SK-N-SH (cell line): Measurements from ENCODE around the gene ZNF546. TPM values are rescaled to one million over a fixed set of nuclear protein-coding genes. Genes with fewer than 3 reads are reported as not detected.
"Not testable (repeated sequence)": the region's sequence is repeated elsewhere in the genome, so short reads cannot be mapped to it uniquely, and the experiment has no call there.

Source experiments
- CTCF ChIA-PET: fragments of 300-600, 350-600 bp; formaldehyde crosslinking; extraction: SDS; loops from one replicate; lab custom pipeline; 2021; lab: Yijun Ruan, JAX
- POLR2A ChIA-PET: fragments of 350-600 bp; sonication (Branson Sonifier 250); formaldehyde crosslinking; extraction: SDS; loops from one replicate; lab custom pipeline; 2020; ENCODE audit warnings: antibody characterized with exemption, inconsistent platforms; lab: Yijun Ruan, JAX
- DNase-seq: peaks from one replicate; pipeline ENCODE4 v3.0.0; 2012
- H2AFZ ChIP-seq: fragments of 200-600 bp; sonication (generic); 2 replicates; pipeline ENCODE4 v1.8.1; 2016; ENCODE audit warnings: antibody characterized with exemption, mild to moderate bottlenecking, low read depth
- H3F3A ChIP-seq: fragments of 200-600 bp; sonication (generic); replicated peaks from 2 replicates; pipeline ENCODE3; 2016; ENCODE audit warnings: antibody characterized with exemption, mild to moderate bottlenecking; ENCODE audit not compliant: insufficient read depth
- H3K27ac ChIP-seq, 2 experiments: fragments of 200-500 bp in 1 of 2; fragments of 200-600 bp in 1 of 2; sonication (Bioruptor generic) in 1 of 2; sonication (generic), shearing (Covaris generic) in 1 of 2; 2 replicates each; pipeline versions ENCODE4 v1.5.1 to v1.6.1; 2014 to 2016; ENCODE audit warnings: low read depth in 2 of 2, inconsistent platforms in 1 of 2, low read length in 1 of 2, mild to moderate bottlenecking in 1 of 2, mixed read lengths in 1 of 2
- H3K27me3 ChIP-seq: fragments of 200-600 bp; sonication (generic), shearing (Covaris generic); 2 replicates; pipeline ENCODE4 v1.6.1; 2016; ENCODE audit warnings: mixed run types; ENCODE audit not compliant: insufficient read depth
- H3K36me3 ChIP-seq, 2 experiments: fragments of 200-500 bp in 1 of 2; fragments of 200-600 bp in 1 of 2; sonication (Bioruptor generic) in 1 of 2; sonication (generic) in 1 of 2; replicated peaks in 1 of 2; 2 replicates each; pipeline versions ENCODE3 to v1.5.1; 2014 to 2016; ENCODE audit warnings: low read length in 1 of 2, mild to moderate bottlenecking in 1 of 2; ENCODE audit not compliant: insufficient read depth in 2 of 2, control insufficient read depth in 1 of 2
- H3K4me1 ChIP-seq, 2 experiments: fragments of 200-500 bp in 1 of 2; fragments of 200-600 bp in 1 of 2; sonication (Bioruptor generic) in 1 of 2; sonication (generic), shearing (Covaris generic) in 1 of 2; 2 replicates each; pipeline versions ENCODE4 v1.5.1 to v1.6.1; 2014 to 2016; ENCODE audit warnings: low read depth in 1 of 2, low read length in 1 of 2, mixed run types in 1 of 2; ENCODE audit not compliant: insufficient read depth in 2 of 2, control insufficient read depth in 1 of 2
- H3K4me2 ChIP-seq: fragments of 200-600 bp; sonication (generic), shearing (Covaris generic); 2 replicates; pipeline ENCODE4 v1.6.1; 2017; ENCODE audit warnings: mixed run types
- H3K4me3 ChIP-seq, 2 experiments: fragments of 200-500 bp in 1 of 2; fragments of 200-600 bp in 1 of 2; sonication (Bioruptor generic) in 1 of 2; sonication (generic), shearing (Covaris generic) in 1 of 2; 2 replicates each; pipeline versions ENCODE4 v1.5.1 to v1.8.1; 2014 to 2016; ENCODE audit warnings: low read depth in 2 of 2, inconsistent platforms in 1 of 2, low read length in 1 of 2, mild to moderate bottlenecking in 1 of 2, mixed read lengths in 1 of 2, moderate library complexity in 1 of 2
- H3K79me2 ChIP-seq: fragments of 200-600 bp; sonication (generic); 2 replicates; pipeline ENCODE4 v1.8.1; 2017; ENCODE audit warnings: mild to moderate bottlenecking; ENCODE audit not compliant: insufficient read depth
- H3K9ac ChIP-seq: fragments of 200-600 bp; sonication (generic); 2 replicates; pipeline ENCODE4 v1.6.1; 2017; ENCODE audit warnings: mixed run types
- H3K9me2 ChIP-seq: fragments of 200-600 bp; sonication (generic); 2 replicates; pipeline ENCODE4 v1.6.1; 2017; ENCODE audit warnings: mixed run types
- H3K9me3 ChIP-seq: fragments of 200-600 bp; sonication (generic); 2 replicates; pipeline ENCODE4 v1.6.1; 2017; ENCODE audit warnings: mixed run types, mild to moderate bottlenecking, moderate library complexity
- H4K20me1 ChIP-seq: fragments of 200-600 bp; sonication (generic); 2 replicates; pipeline ENCODE4 v1.6.1; 2017; ENCODE audit warnings: mild to moderate bottlenecking, mixed run types; ENCODE audit not compliant: insufficient read depth
- CHD2 ChIP-seq: fragments of 150-350 bp; IDR thresholded peaks from 2 replicates; pipeline ENCODE4 v1.6.1; 2018; ENCODE audit warnings: low read length; ENCODE audit not compliant: partially characterized antibody
- ELF1 ChIP-seq: IDR thresholded peaks from 2 replicates; pipeline ENCODE4 v1.4.0; 2012
- FOSL2 ChIP-seq: IDR thresholded peaks from 2 replicates; pipeline ENCODE4 v1.4.0; 2012; ENCODE audit warnings: low read depth, mild to moderate bottlenecking, moderate library complexity, borderline replicate concordance
- FOXM1 ChIP-seq: IDR thresholded peaks from 2 replicates; pipeline ENCODE4 v1.4.0; 2012; ENCODE audit warnings: low read depth, mild to moderate bottlenecking
- GABPA ChIP-seq: IDR thresholded peaks from 2 replicates; pipeline ENCODE4 v1.4.0; 2012; ENCODE audit warnings: low read depth, mild to moderate bottlenecking
- JUND ChIP-seq: IDR thresholded peaks from 2 replicates; pipeline ENCODE4 v1.4.0; 2012
- NFIC ChIP-seq: IDR thresholded peaks from 2 replicates; pipeline ENCODE4 v1.4.0; 2012; ENCODE audit warnings: borderline replicate concordance
- POLR2AphosphoS5 ChIP-seq: IDR thresholded peaks from 2 replicates; pipeline ENCODE4 v1.6.1; 2012; ENCODE audit warnings: low read depth, low read length
- RAD21 ChIP-seq: IDR thresholded peaks from 2 replicates; pipeline ENCODE4 v1.6.1; 2012; ENCODE audit warnings: mild to moderate bottlenecking, low read length
- RFX5 ChIP-seq: IDR thresholded peaks from 2 replicates; pipeline ENCODE4 v1.6.1; 2012; ENCODE audit warnings: mild to moderate bottlenecking, improper control_type of control experiment, low read length
- RXRA ChIP-seq: IDR thresholded peaks from 2 replicates; pipeline ENCODE4 v1.4.0; 2012; ENCODE audit warnings: low read depth, mild to moderate bottlenecking, borderline replicate concordance
- SMC3 ChIP-seq: IDR thresholded peaks from 2 replicates; pipeline ENCODE4 v1.6.1; 2012; ENCODE audit warnings: low read depth, low read length, improper control_type of control experiment
- TAF1 ChIP-seq: IDR thresholded peaks from 2 replicates; pipeline ENCODE4 v1.6.1; 2012; ENCODE audit warnings: low read depth, mild to moderate bottlenecking, low read length, moderate library complexity, borderline replicate concordance
- YY1 ChIP-seq: IDR thresholded peaks from 2 replicates; pipeline ENCODE4 v1.4.0; 2012; ENCODE audit warnings: low read depth, mild to moderate bottlenecking
- WGBS: methylation state at CpG from one replicate; pipeline ENCODE4 v1.1.6; 2017; ENCODE audit warnings: low lambda C conversion rate; 5-methylcytosine and 5-hydroxymethylcytosine counted together
- polyA plus RNA-seq, 3 experiments: library from polyadenylated mRNA; depleted of rRNA; stranded (reverse); fragments of >200 nt; gene quantifications; 2 replicates each; pipeline ENCODE4 v1.2.3, GENCODE V29; 2012
- TF ChIP-seq, protein P1 (sequence below): IDR thresholded peaks from 2 replicates; pipeline ENCODE4 v1.6.1; 2012; ENCODE audit warnings: mild to moderate bottlenecking, low read depth, low read length, moderate library complexity
- TF ChIP-seq, protein P2 (sequence below): IDR thresholded peaks from 2 replicates; pipeline ENCODE4 v1.4.0; 2012; ENCODE audit warnings: low read depth, borderline replicate concordance
- TF ChIP-seq, protein P3 (sequence below): fragments of 150-350 bp; IDR thresholded peaks from 2 replicates; pipeline ENCODE4 v1.6.1; 2017; ENCODE audit warnings: antibody characterized with exemption, low read length, low read depth, borderline replicate concordance

The ZNF546 gene
- polyA plus RNA-seq, 1 of the 3 experiments (the other 2 are of a cell fraction), result 0.87 TPM

DNA sequence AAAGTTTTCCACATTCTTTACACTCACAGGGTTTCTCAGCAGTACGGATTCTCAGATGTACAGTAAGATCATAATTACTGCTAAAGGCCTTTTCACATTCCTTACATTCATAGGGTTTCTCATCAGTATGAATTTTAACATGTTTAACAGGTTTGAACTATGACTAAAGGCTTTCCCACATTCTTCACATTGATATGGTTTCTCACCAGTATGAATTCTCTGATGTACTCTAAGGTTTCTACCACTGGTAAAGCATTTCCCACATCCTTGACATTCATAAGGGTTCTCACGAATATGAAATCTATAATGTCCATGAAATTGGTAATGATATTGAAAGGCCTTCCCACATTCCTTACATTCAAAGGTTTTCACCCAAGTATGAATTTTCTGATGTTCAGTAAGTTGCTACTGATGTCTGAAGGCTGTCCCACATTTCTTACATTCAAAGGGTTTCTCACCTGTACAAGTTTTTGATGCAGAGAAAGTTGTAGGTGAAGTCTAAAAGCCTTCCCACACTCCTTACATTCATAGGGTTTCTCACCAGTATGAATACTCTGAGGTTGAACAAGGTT lies 37.2 kb downstream of the ZNF546 start:
- Histone ChIP-seq H3K4me3 (no peak overlapping the region; a peak in 1 of 4 replicates), H3K9me3 (peaks cover 48% of the 10 kb centered on the region), H3K79me2 (no peaks in the 10 kb centered on the region), H2AFZ (no peak overlapping the region), H3K9me2 (no peaks in the 10 kb centered on the region), H3K36me3 (peaks cover 4 to 45% of the 10 kb centered on the region in 2 experiments), H3F3A (peaks cover 15% of the 10 kb centered on the region), H3K27me3 (no peaks in the 10 kb centered on the region), H4K20me1 (no peaks in the 10 kb centered on the region), H3K4me1 (no peaks in the 10 kb centered on the region), H3K4me2 (no peak overlapping the region), H3K27ac (no peak overlapping the region), H3K9ac (no peak overlapping the region)
- ChIA-PET CTCF (interaction anchor here (0.7 kb wide), 1 partner anchor 161 kb away, joined by 3 read pairs; no protein-coding TSS in a partner anchor), POLR2A (no interaction called here)
- WGBS, result 83% methylated on average over 2 of the region's 2 CpGs
- TF ChIP-seq RFX5 (no peak), JUND (no peak), SMC3 (no peak), GABPA (no peak), FOSL2 (no peak), RAD21 (no peak), ELF1 (no peak), FOXM1 (no peak), NFIC (no peak), RXRA (no peak), TAF1 (no peak), CHD2 (no peak), POLR2AphosphoS5 (no peak), YY1 (no peak)
- TF ChIP-seq, protein P1, sequence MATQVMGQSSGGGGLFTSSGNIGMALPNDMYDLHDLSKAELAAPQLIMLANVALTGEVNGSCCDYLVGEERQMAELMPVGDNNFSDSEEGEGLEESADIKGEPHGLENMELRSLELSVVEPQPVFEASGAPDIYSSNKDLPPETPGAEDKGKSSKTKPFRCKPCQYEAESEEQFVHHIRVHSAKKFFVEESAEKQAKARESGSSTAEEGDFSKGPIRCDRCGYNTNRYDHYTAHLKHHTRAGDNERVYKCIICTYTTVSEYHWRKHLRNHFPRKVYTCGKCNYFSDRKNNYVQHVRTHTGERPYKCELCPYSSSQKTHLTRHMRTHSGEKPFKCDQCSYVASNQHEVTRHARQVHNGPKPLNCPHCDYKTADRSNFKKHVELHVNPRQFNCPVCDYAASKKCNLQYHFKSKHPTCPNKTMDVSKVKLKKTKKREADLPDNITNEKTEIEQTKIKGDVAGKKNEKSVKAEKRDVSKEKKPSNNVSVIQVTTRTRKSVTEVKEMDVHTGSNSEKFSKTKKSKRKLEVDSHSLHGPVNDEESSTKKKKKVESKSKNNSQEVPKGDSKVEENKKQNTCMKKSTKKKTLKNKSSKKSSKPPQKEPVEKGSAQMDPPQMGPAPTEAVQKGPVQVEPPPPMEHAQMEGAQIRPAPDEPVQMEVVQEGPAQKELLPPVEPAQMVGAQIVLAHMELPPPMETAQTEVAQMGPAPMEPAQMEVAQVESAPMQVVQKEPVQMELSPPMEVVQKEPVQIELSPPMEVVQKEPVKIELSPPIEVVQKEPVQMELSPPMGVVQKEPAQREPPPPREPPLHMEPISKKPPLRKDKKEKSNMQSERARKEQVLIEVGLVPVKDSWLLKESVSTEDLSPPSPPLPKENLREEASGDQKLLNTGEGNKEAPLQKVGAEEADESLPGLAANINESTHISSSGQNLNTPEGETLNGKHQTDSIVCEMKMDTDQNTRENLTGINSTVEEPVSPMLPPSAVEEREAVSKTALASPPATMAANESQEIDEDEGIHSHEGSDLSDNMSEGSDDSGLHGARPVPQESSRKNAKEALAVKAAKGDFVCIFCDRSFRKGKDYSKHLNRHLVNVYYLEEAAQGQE, result no peak
- TF ChIP-seq, protein P2, sequence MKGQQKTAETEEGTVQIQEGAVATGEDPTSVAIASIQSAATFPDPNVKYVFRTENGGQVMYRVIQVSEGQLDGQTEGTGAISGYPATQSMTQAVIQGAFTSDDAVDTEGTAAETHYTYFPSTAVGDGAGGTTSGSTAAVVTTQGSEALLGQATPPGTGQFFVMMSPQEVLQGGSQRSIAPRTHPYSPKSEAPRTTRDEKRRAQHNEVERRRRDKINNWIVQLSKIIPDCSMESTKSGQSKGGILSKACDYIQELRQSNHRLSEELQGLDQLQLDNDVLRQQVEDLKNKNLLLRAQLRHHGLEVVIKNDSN, result no peak
- DNase-seq, result no peak

DNA sequence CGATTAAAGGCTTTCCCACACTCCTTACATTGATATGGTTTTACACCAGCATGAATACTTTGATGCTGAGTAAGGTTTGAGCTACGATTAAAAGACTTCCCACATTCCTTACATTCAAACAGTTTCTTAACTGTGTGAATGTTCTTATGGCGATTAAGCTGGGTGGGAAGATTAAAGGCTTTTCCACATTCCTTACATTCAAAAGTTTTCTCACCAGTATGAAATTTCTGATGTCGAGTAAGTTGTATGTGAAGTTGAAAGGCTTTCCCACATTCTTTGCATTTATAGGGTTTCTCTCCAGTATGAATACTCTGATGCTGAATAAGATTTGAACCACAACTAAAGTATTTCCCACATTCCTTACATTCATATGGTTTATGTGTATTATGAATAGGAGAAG lies 39.1 kb downstream of the ZNF546 start:
- DNase-seq, result no peak
- CTCF ChIA-PET, result no interaction called here
- Histone ChIP-seq H3K27ac (no peak overlapping the region), H4K20me1 (no peaks in the 10 kb centered on the region), H3K79me2 (no peaks in the 10 kb centered on the region), H3K9me3 (peaks cover 36% of the 10 kb centered on the region), H3K27me3 (no peaks in the 10 kb centered on the region), H3K9me2 (no peaks in the 10 kb centered on the region), H3K4me3 (no peak overlapping the region), H3F3A (peaks cover 15% of the 10 kb centered on the region)
- WGBS, result 88% methylated on average over 4 of the region's 4 CpGs
- no peak for TF ChIP-seq GABPA
- TF ChIP-seq, protein P3, sequence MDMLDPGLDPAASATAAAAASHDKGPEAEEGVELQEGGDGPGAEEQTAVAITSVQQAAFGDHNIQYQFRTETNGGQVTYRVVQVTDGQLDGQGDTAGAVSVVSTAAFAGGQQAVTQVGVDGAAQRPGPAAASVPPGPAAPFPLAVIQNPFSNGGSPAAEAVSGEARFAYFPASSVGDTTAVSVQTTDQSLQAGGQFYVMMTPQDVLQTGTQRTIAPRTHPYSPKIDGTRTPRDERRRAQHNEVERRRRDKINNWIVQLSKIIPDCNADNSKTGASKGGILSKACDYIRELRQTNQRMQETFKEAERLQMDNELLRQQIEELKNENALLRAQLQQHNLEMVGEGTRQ, result no peak
- TF ChIP-seq, all 33 proteins: peak for 0
- no peak overlapping the region for H3K4me2 ChIP-seq
- POLR2A ChIA-PET, result no interaction called here
- no peaks in the 10 kb centered on the region for H3K4me1 ChIP-seq
- H2AFZ ChIP-seq, result no peak overlapping the region
- H3K9ac ChIP-seq, result no peak overlapping the region
- peaks cover 4 to 41% of the 10 kb centered on the region in 2 experiments for H3K36me3 ChIP-seq

DNA sequence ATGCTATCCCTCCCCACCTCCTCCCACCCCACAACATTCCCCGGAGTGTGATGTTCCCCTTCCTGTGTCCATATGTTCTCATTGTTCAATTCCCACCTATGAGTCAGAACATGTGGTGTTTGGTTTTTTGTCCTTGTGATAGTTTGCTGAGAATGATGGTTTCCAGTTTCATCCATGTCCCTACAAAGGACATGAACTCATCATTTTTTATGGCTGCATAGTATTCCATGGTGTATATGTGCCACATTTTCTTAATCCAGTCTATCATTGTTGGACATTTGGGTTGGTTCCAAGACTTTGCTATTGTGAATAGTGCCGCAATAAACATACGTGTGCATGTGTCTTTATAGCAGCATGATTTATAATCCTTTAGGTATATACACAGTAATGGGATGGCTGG lies 41.2 kb downstream of the ZNF546 start:
- H3K36me3 ChIP-seq, result peaks cover 4 to 31% of the 10 kb centered on the region in 2 experiments
- H3K9ac ChIP-seq, CTCF ChIA-PET, H3K4me3 ChIP-seq, POLR2A ChIA-PET, DNase-seq, H3K79me2 ChIP-seq, H3K9me2 ChIP-seq, H3K27me3 ChIP-seq, H2AFZ ChIP-seq, H4K20me1 ChIP-seq, H3K27ac ChIP-seq, H3K4me2 ChIP-seq, H3K4me1 ChIP-seq: not testable (repeated sequence)
- H3F3A ChIP-seq, result peaks cover 15% of the 10 kb centered on the region
- 98% methylated on average over 3 of the region's 3 CpGs for WGBS
- peaks cover 27% of the 10 kb centered on the region; the same call in 1 of the 2 replicates for H3K9me3 ChIP-seq
